Measurements from ENCODE around the gene ZNF575.
"Not testable (repeated sequence)": the region's sequence is repeated elsewhere in the genome, so short reads cannot be mapped to it uniquely, and the experiment has no call there.

The ZNF575 gene

DNA sequence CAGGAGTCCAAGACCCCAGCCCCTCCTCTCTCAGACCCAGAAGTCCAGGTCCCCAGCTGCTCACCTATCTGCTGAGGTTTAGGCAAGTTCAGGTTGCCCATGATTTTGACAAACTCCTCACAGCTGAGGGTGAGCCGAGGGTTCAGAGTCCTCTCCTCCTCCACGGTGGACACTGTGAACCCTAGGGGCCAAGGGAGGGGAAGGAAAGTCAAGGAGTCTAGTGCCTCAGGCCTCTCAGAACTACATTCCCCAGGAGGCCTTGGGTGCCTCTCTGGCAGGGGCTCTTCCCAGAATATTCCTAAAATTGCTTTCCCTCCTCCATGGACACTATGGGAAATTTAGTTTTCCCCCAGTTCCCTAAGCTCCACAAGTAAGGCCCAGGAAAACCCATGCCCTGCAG lies 25.1 kb upstream of the ZNF575 start:
- H3K4me3 ChIP-seq (ENCODE audit: low read length, poor library complexity, severe bottlenecking): no peak overlapping the region
- no peaks in the 10 kb centered on the region for H3F3A ChIP-seq (ENCODE audit: low read depth)
- H4K20me1 ChIP-seq (ENCODE audit: insufficient read depth, low read length, poor library complexity, severe bottlenecking): no peaks in the 10 kb centered on the region
- H3K36me3 ChIP-seq (ENCODE audit: insufficient read depth, low read length): peaks cover 20% of the 10 kb centered on the region; the same call in 1 of the 2 replicates
- TF ChIP-seq, protein P1, sequence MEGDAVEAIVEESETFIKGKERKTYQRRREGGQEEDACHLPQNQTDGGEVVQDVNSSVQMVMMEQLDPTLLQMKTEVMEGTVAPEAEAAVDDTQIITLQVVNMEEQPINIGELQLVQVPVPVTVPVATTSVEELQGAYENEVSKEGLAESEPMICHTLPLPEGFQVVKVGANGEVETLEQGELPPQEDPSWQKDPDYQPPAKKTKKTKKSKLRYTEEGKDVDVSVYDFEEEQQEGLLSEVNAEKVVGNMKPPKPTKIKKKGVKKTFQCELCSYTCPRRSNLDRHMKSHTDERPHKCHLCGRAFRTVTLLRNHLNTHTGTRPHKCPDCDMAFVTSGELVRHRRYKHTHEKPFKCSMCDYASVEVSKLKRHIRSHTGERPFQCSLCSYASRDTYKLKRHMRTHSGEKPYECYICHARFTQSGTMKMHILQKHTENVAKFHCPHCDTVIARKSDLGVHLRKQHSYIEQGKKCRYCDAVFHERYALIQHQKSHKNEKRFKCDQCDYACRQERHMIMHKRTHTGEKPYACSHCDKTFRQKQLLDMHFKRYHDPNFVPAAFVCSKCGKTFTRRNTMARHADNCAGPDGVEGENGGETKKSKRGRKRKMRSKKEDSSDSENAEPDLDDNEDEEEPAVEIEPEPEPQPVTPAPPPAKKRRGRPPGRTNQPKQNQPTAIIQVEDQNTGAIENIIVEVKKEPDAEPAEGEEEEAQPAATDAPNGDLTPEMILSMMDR (conservative IDR thresholded peaks at IDR 0.05; ENCODE audit: low read length): no peak
- no peak for TF ChIP-seq EZH2phosphoT487 (IDR thresholded peaks at IDR 0.05; ENCODE audit: borderline replicate concordance)
- no peak overlapping the region for H3K9ac ChIP-seq (ENCODE audit: low read depth, low read length, poor library complexity, severe bottlenecking)
- peaks cover 13% of the 10 kb centered on the region for H3K4me1 ChIP-seq (ENCODE audit: insufficient read depth, low read length, poor library complexity, severe bottlenecking)
- no peaks in the 10 kb centered on the region for H3K9me2 ChIP-seq (replicated peaks; ENCODE audit: low read depth, low read length)
- H2AFZ ChIP-seq (ENCODE audit: low read length): no peak overlapping the region
- H3K4me2 ChIP-seq (ENCODE audit: low read depth, low read length, poor library complexity, severe bottlenecking): no peak overlapping the region
- no peaks in the 10 kb centered on the region for H3K9me3 ChIP-seq (ENCODE audit: insufficient read depth, low read depth, low read length)
- H3K79me2 ChIP-seq (ENCODE audit: insufficient read depth, low read length): no peaks in the 10 kb centered on the region
- no peaks in the 10 kb centered on the region for H3K27me3 ChIP-seq (ENCODE audit: insufficient read depth, low read length, poor library complexity, severe bottlenecking)

DNA sequence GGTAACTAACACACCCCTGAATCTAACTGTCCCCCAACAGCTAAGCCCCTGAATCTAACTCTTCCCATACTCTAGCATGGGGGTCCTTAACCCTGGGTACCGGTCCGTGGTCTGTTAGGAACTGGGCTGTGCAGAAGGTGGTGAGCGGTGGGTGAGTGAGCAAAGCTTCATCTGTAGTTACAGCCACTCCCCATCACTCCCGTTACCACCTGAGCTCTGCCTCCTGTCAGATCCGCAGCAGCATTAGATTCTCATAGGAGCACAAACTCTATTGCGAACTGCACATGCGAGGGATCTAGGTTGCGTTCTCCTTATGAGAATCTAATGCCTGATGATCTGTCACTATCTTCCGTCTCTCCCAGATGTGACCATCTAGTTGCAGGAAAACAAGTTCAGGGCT lies 22.3 kb upstream of the ZNF575 start:
- TF ChIP-seq EZH2phosphoT487 (IDR thresholded peaks at IDR 0.05; ENCODE audit: borderline replicate concordance): no peak
- TF ChIP-seq, protein P1 (conservative IDR thresholded peaks at IDR 0.05; ENCODE audit: low read length): no peak
- H3K4me3 ChIP-seq (ENCODE audit: low read length, poor library complexity, severe bottlenecking): no peak overlapping the region
- no peaks in the 10 kb centered on the region for H3K79me2 ChIP-seq (ENCODE audit: insufficient read depth, low read length)
- no peaks in the 10 kb centered on the region for H3K9me3 ChIP-seq (ENCODE audit: insufficient read depth, low read depth, low read length)
- no peaks in the 10 kb centered on the region for H3K9me2 ChIP-seq (replicated peaks; ENCODE audit: low read depth, low read length)
- no peaks in the 10 kb centered on the region for H3F3A ChIP-seq (ENCODE audit: low read depth)
- H3K4me2 ChIP-seq (ENCODE audit: low read depth, low read length, poor library complexity, severe bottlenecking): no peak overlapping the region
- H3K36me3 ChIP-seq (ENCODE audit: insufficient read depth, low read length): peaks cover 20% of the 10 kb centered on the region; the same call in 1 of the 2 replicates
- no peak overlapping the region for H2AFZ ChIP-seq (ENCODE audit: low read length)
- H3K4me1 ChIP-seq (ENCODE audit: insufficient read depth, low read length, poor library complexity, severe bottlenecking): no peaks in the 10 kb centered on the region
- no peaks in the 10 kb centered on the region for H3K27me3 ChIP-seq (ENCODE audit: insufficient read depth, low read length, poor library complexity, severe bottlenecking)
- H4K20me1 ChIP-seq (ENCODE audit: insufficient read depth, low read length, poor library complexity, severe bottlenecking): no peaks in the 10 kb centered on the region
- H3K9ac ChIP-seq (ENCODE audit: low read depth, low read length, poor library complexity, severe bottlenecking): no peak overlapping the region

DNA sequence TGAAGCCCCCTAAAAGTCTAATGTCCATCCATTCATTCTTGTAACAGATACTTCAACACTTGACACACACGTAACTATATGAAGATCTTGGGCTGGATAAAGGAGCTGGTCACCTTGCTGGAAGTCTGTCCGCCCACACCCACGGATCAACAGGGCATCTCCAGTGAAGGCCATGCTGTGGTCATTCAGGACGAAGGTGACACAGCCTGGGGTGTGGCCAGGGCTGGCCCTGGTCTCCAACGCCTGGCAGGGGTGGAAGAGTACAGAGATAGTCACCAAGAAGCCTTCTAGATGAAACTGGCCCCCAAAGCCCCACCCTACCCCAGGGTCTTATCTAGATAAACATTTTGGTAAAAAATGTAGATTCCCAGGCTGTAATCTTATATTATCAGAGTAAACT lies 21.7 kb upstream of the ZNF575 start:
- H3K9ac ChIP-seq (ENCODE audit: low read depth, low read length, poor library complexity, severe bottlenecking): no peak overlapping the region
- H4K20me1 ChIP-seq (ENCODE audit: insufficient read depth, low read length, poor library complexity, severe bottlenecking): no peaks in the 10 kb centered on the region
- no peak overlapping the region for H2AFZ ChIP-seq (ENCODE audit: low read length)
- no peaks in the 10 kb centered on the region for H3K9me2 ChIP-seq (replicated peaks; ENCODE audit: low read depth, low read length)
- H3K36me3 ChIP-seq (ENCODE audit: insufficient read depth, low read length): peaks cover 20% of the 10 kb centered on the region; the same call in 1 of the 2 replicates
- H3K4me2 ChIP-seq (ENCODE audit: low read depth, low read length, poor library complexity, severe bottlenecking): no peak overlapping the region
- TF ChIP-seq EZH2phosphoT487 (IDR thresholded peaks at IDR 0.05; ENCODE audit: borderline replicate concordance): no peak
- TF ChIP-seq, protein P1 (conservative IDR thresholded peaks at IDR 0.05; ENCODE audit: low read length): no peak
- no peaks in the 10 kb centered on the region for H3F3A ChIP-seq (ENCODE audit: low read depth)
- H3K27me3 ChIP-seq (ENCODE audit: insufficient read depth, low read length, poor library complexity, severe bottlenecking): no peaks in the 10 kb centered on the region
- no peak overlapping the region for H3K4me3 ChIP-seq (ENCODE audit: low read length, poor library complexity, severe bottlenecking)
- H3K79me2 ChIP-seq (ENCODE audit: insufficient read depth, low read length): no peaks in the 10 kb centered on the region
- no peaks in the 10 kb centered on the region for H3K4me1 ChIP-seq (ENCODE audit: insufficient read depth, low read length, poor library complexity, severe bottlenecking)
- H3K9me3 ChIP-seq (ENCODE audit: insufficient read depth, low read depth, low read length): no peaks in the 10 kb centered on the region

DNA sequence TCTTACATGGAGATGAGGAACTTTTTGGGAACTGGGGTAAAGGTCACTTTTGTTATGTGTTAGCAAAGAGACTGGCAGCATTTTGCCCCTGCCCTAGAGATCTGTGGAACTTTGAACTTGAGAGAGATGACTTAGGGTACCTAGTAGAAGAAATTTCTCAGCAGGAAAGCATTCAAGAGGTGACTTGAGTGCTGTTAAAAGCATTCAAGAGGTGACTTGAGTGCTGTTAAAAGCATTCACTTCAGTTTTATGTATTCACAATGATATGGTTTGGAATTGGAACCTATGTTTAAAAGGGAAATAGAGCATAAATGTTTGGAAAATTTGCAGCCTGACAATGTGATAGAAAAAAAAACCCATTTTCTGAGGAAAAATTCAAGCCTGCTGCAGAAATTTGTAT lies 20.6 kb upstream of the ZNF575 start:
- not testable (repeated sequence) for H3K79me2 ChIP-seq (ENCODE audit: insufficient read depth, low read length); H3F3A ChIP-seq (ENCODE audit: low read depth); H4K20me1 ChIP-seq (ENCODE audit: insufficient read depth, low read length, poor library complexity, severe bottlenecking); H3K4me3 ChIP-seq (ENCODE audit: low read length, poor library complexity, severe bottlenecking); H3K4me2 ChIP-seq (ENCODE audit: low read depth, low read length, poor library complexity, severe bottlenecking); H3K9ac ChIP-seq (ENCODE audit: low read depth, low read length, poor library complexity, severe bottlenecking); H2AFZ ChIP-seq (ENCODE audit: low read length); H3K9me2 ChIP-seq (replicated peaks; ENCODE audit: low read depth, low read length); H3K9me3 ChIP-seq (ENCODE audit: insufficient read depth, low read depth, low read length); H3K27me3 ChIP-seq (ENCODE audit: insufficient read depth, low read length, poor library complexity, severe bottlenecking); H3K4me1 ChIP-seq (ENCODE audit: insufficient read depth, low read length, poor library complexity, severe bottlenecking)
- H3K36me3 ChIP-seq (ENCODE audit: insufficient read depth, low read length): peaks cover 20% of the 10 kb centered on the region; the same call in 1 of the 2 replicates
